ENCODE measurements around the gene TWNK. TPM values are rescaled to one million over a fixed set of nuclear protein-coding genes. Genes with fewer than 3 reads are reported as not detected.

The TWNK gene
- total and polyA plus RNA-seq, 2 experiments from 2014 or later = 12.2 to 29.4 TPM

GRCh38 chr10:101019440-101019703, 32.0 kb downstream of the TWNK start:
- TF ChIP-seq EZH2 (IDR thresholded peaks at IDR 0.05; ENCODE audit: low read depth, unreplicated experiment) = no peak
- no peak for TF ChIP-seq EZH2phosphoT487 (IDR thresholded peaks at IDR 0.05; ENCODE audit: unreplicated experiment)
- no peak for TF ChIP-seq ZNF462 (CRISPR knock-in tag; IDR thresholded peaks at IDR 0.05)
- TF ChIP-seq ZNF114 (CRISPR knock-in tag; IDR thresholded peaks at IDR 0.05) = no peak
- H3F3A ChIP-seq (replicated peaks; ENCODE audit: low read depth) = no peaks in the 10 kb centered on the region
- H3K4me1 ChIP-seq (ENCODE audit: insufficient read depth) = peaks cover 9% of the 10 kb centered on the region; the same call in 1 of the 2 replicates
- no peaks in the 10 kb centered on the region; the same call in 2 of the 3 replicates for H3K9me3 Mint-ChIP-seq
- H3K36me3 Mint-ChIP-seq (ENCODE audit: low read depth) = no peaks in the 10 kb centered on the region; the same call in 2 of the 3 replicates
- H3K79me2 ChIP-seq (replicated peaks; ENCODE audit: insufficient read depth) = no peaks in the 10 kb centered on the region
- H3K4me1 Mint-ChIP-seq = peaks cover 5% of the 10 kb centered on the region
- peaks cover 57% of the 10 kb centered on the region for H3K27me3 Mint-ChIP-seq (ENCODE audit: insufficient read depth, low read depth, poor library complexity)
- H2AFZ ChIP-seq = no peak overlapping the region
- H3K27ac ChIP-seq (ENCODE audit: low read depth) = no peak overlapping the region
- no peaks in the 10 kb centered on the region for H3K9me2 ChIP-seq (ENCODE audit: insufficient read depth)
- ATAC-seq (no peak), DNase-seq (ENCODE audit: low spot score) (no peak)
- H3K4me3 Mint-ChIP-seq = peak overlapping the region; percentile 42; the same call in 1 of the 3 replicates
- H3K27ac Mint-ChIP-seq = no peak overlapping the region
- H3K4me3 ChIP-seq = no peak overlapping the region
- H3K27me3 ChIP-seq (ENCODE audit: insufficient read depth) = peaks cover 61% of the 10 kb centered on the region
- no peaks in the 10 kb centered on the region for H4K20me1 ChIP-seq (replicated peaks; ENCODE audit: insufficient read depth)
- no peaks in the 10 kb centered on the region for H3K36me3 ChIP-seq (ENCODE audit: insufficient read depth)
- H3K4me2 ChIP-seq = peak overlapping the region; percentile 83; the same call in 1 of the 2 replicates

- Histone ChIP-seq H2AFZ (no peak overlapping the region), H4K20me1 (replicated peaks; ENCODE audit: insufficient read depth) (no peaks in the 10 kb centered on the region), H3K36me3 (ENCODE audit: insufficient read depth) (no peaks in the 10 kb centered on the region), H3K4me1 (ENCODE audit: insufficient read depth) (peaks cover 9% of the 10 kb centered on the region; the same call in 1 of the 2 replicates), H3F3A (replicated peaks; ENCODE audit: low read depth) (no peaks in the 10 kb centered on the region), H3K4me2 (no peak overlapping the region), H3K27ac (ENCODE audit: low read depth) (no peak overlapping the region), H3K79me2 (replicated peaks; ENCODE audit: insufficient read depth) (no peaks in the 10 kb centered on the region), H3K9me2 (ENCODE audit: insufficient read depth) (no peaks in the 10 kb centered on the region), H3K27me3 (ENCODE audit: insufficient read depth) (peaks cover 51% of the 10 kb centered on the region), H3K4me3 (no peak overlapping the region)
- Mint-ChIP-seq H3K4me3 (no peak overlapping the region), H3K9me3 (no peaks in the 10 kb centered on the region), H3K27me3 (ENCODE audit: insufficient read depth, low read depth, poor library complexity) (peaks cover 54% of the 10 kb centered on the region), H3K36me3 (ENCODE audit: low read depth) (no peaks in the 10 kb centered on the region; the same call in 2 of the 3 replicates), H3K4me1 (peaks cover 5% of the 10 kb centered on the region; the same call in 2 of the 3 replicates), H3K27ac (no peak overlapping the region)
- ATAC-seq = no peak
- DNase-seq (ENCODE audit: low spot score) = no peak
- TF ChIP-seq EZH2phosphoT487 (IDR thresholded peaks at IDR 0.05; ENCODE audit: unreplicated experiment) = no peak
- no peak for TF ChIP-seq CTCF (conservative IDR thresholded peaks at IDR 0.05; ENCODE audit: low read depth in 2 of 2)
- TF ChIP-seq REST (IDR thresholded peaks at IDR 0.05; ENCODE audit: unreplicated experiment) = no peak
- TF ChIP-seq STAT1 (IDR thresholded peaks at IDR 0.05; ENCODE audit: unreplicated experiment) = no peak
- TF ChIP-seq ETS1 (IDR thresholded peaks at IDR 0.05) = no peak
Measured at GRCh38 chr10:101020427-101021075, 33.2 kb downstream of the TWNK start.

Measured in GM23338 (cell line).